Small intestine (tissue), 4 donors: ENCODE data around the gene SSH3. TPM values are rescaled to one million over a fixed set of nuclear protein-coding genes. Genes with fewer than 3 reads are reported as not detected.

ENCODE experiments used
- polyA plus RNA-seq, 4 donors: library from polyadenylated mRNA; stranded (reverse) in 3 of 4; unstranded in 1 of 4; fragments of 200-250 nt in 3 of 4; fragments of 120-200 nt in 1 of 4; gene quantifications; one replicate each; pipeline versions ENCODE4 v1.2.1 to v1.2.3, GENCODE V29; 2013
- donor health status: healthy with polysubstance abuse.
- donor health status: Bipolar disorder and iron deficiency.
- donor health status: healthy.

SSH3 gene
- polyA plus RNA-seq, 4 donors: 27.5 to 55.2 (median 32.7) TPM

Other genes with a start within 250 kb of the SSH3 start
- gene RHOD, start 246.7 kb upstream of the SSH3 start, polyA plus RNA-seq: 10 to 100 TPM; 10.2 to 36.5 (median 32.2) TPM
- gene KDM2A, start 184.3 kb upstream of the SSH3 start, polyA plus RNA-seq: 10 to 100 TPM; 19.2 to 59.8 (median 24.7) TPM
- 100 to 1,000 TPM in 2 of 4 donors, 10 to 100 TPM in 2; 78.3 to 153 (median 102) TPM for gene GRK2, start 37.1 kb upstream of the SSH3 start, polyA plus RNA-seq
- 10 to 100 TPM in 3 of 4 donors, 1 to 10 TPM in 1; 7.8 to 26.0 (median 20.1) TPM for gene ANKRD13D, start 14.2 kb upstream of the SSH3 start, polyA plus RNA-seq
- 100 to 1,000 TPM; 137 to 492 (median 310) TPM for gene POLD4, start 50.0 kb downstream of the SSH3 start, polyA plus RNA-seq
- gene CLCF1, start 70.1 kb downstream of the SSH3 start, polyA plus RNA-seq: 1 to 10 TPM in 3 of 4 donors, not detected in 1; 1.4 to 6.3 (median 3.0) TPM
- 10 to 100 TPM; 19.5 to 88.3 (median 40.7) TPM for gene RAD9A, start 88.5 kb downstream of the SSH3 start, polyA plus RNA-seq
- 100 to 1,000 TPM; 123 to 211 (median 187) TPM for gene PPP1CA, start 98.3 kb downstream of the SSH3 start, polyA plus RNA-seq
- 10 to 100 TPM in 1 of 4 donors, 1 to 10 TPM in 3; 2.5 to 18.1 (median 4.1) TPM for gene TBC1D10C, start 100.6 kb downstream of the SSH3 start, polyA plus RNA-seq
- under 1 TPM in 2 of 4 donors, not detected in 2; 0.40 to 0.84 TPM for gene CARNS1, start 112.1 kb downstream of the SSH3 start, polyA plus RNA-seq
- 10 to 100 TPM; 39.0 to 88.1 (median 74.3) TPM for gene RPS6KB2, start 125.0 kb downstream of the SSH3 start, polyA plus RNA-seq
- gene PTPRCAP, start 134.2 kb downstream of the SSH3 start, polyA plus RNA-seq: 10 to 100 TPM in 3 of 4 donors, 1 to 10 TPM in 1; 7.5 to 34.6 (median 15.9) TPM
- gene CORO1B, start 139.9 kb downstream of the SSH3 start, polyA plus RNA-seq: 100 to 1,000 TPM; 106 to 208 (median 133) TPM
- under 1 TPM in 1 of 4 donors, not detected in 3; 0.04 TPM for gene GPR152, start 149.2 kb downstream of the SSH3 start, polyA plus RNA-seq
- gene CABP4, start 151.8 kb downstream of the SSH3 start, polyA plus RNA-seq: 1 to 10 TPM in 1 of 4 donors, under 1 TPM in 2, not detected in 1; 0.27 to 1.1 (median 0.41) TPM
- 100 to 1,000 TPM in 1 of 4 donors, 10 to 100 TPM in 3; 70.3 to 119 (median 71.2) TPM for gene TMEM134, start 165.7 kb downstream of the SSH3 start, polyA plus RNA-seq
- 100 to 1,000 TPM in 1 of 4 donors, 10 to 100 TPM in 3; 45.7 to 102 (median 79.6) TPM for gene AIP, start 179.5 kb downstream of the SSH3 start, polyA plus RNA-seq
- gene PITPNM1, start 201.8 kb downstream of the SSH3 start, polyA plus RNA-seq: 10 to 100 TPM; 31.2 to 42.1 (median 35.9) TPM
- 100 to 1,000 TPM in 2 of 4 donors, 10 to 100 TPM in 2; 80.0 to 108 (median 97.5) TPM for gene CDK2AP2, start 204.6 kb downstream of the SSH3 start, polyA plus RNA-seq
- gene CABP2, start 219.9 kb downstream of the SSH3 start, polyA plus RNA-seq: not detected